HCT116 (cell line): ENCODE data around the gene BTC. TPM values are rescaled to one million over a fixed set of nuclear protein-coding genes. Genes with fewer than 3 reads are reported as not detected.

ENCODE experiments used
- ATAC-seq: fragments of 200-7000 bp; cut with Tn5 transposase; 2 replicates; pipeline ENCODE4 v1.9.1; 2020; ENCODE audit warnings: mild to moderate bottlenecking, moderate library complexity
- BruUV-seq: library from RNA; stranded (reverse); fragments of 400-500 nt; replicated peaks from 2 replicates; lab custom pipeline; 2021; lab: Mats Ljungman, UMichigan
- CTCF ChIA-PET: fragments of 300-600 bp; sonication (Branson Sonifier 250); formaldehyde crosslinking; loops from one replicate; lab custom pipeline; 2021; ENCODE audit warnings: antibody characterized with exemption; lab: Charles Lee
- POLR2A ChIA-PET: fragments of 300-600, 350-600 bp; sonication (Branson Sonifier 250); formaldehyde crosslinking; loops from one replicate; lab custom pipeline; 2021; ENCODE audit warnings: antibody characterized with exemption; lab: Charles Lee
- RAD21 ChIA-PET, 2 experiments: fragments of 300-600 bp; sonication (Branson Sonifier 250); formaldehyde crosslinking; loops; one replicate each; lab custom pipeline; 2023; ENCODE audit warnings: low total read pairs in 2 of 2; ENCODE audit not compliant: uncharacterized antibody in 2 of 2, unreplicated experiment in 2 of 2, low non-redundant PET in 1 of 2; lab: Charles Lee
- DNase-seq: peaks from one replicate; pipeline ENCODE4 v3.0.0-alpha.2; 2010; ENCODE audit warnings: low read depth, low spot score
- H2AFZ ChIP-seq: fragments of 200-600 bp; shearing (Covaris generic), sonication (generic); 2 replicates; pipeline ENCODE4 v1.6.1; 2017; ENCODE audit warnings: low read depth, mixed run types, mixed read lengths, antibody characterized with exemption, low read length; ENCODE audit not compliant: poor library complexity, severe bottlenecking
- H3K27ac ChIP-seq: 2 replicates; pipeline ENCODE4 v1.5.1; 2012; ENCODE audit warnings: low read depth, low read length
- H3K27me3 ChIP-seq: fragments of 200-600 bp; sonication (generic); 2 replicates; pipeline ENCODE4 v1.6.1; 2016; ENCODE audit warnings: mixed run types, low read length, mixed read lengths; ENCODE audit not compliant: insufficient read depth
- H3K36me3 ChIP-seq, 2 experiments: fragments of 200-500 bp in 1 of 2; fragments of 200-600 bp in 1 of 2; sonication (Bioruptor generic) in 1 of 2; sonication (generic) in 1 of 2; 2 replicates each; pipeline versions ENCODE4 v1.5.1 to v1.6.1; 2014 to 2016; ENCODE audit warnings: low read length in 2 of 2, inconsistent platforms in 1 of 2, mixed read lengths in 1 of 2, mixed run types in 1 of 2; ENCODE audit not compliant: insufficient read depth in 2 of 2, control insufficient read depth in 1 of 2
- H3K4me1 ChIP-seq, 2 experiments: fragments of 200-600 bp in 1 of 2; sonication (generic) in 1 of 2; 2 replicates each; pipeline versions ENCODE4 v1.5.1 to v1.6.1; 2012 to 2017; ENCODE audit warnings: low read length in 2 of 2, inconsistent platforms in 1 of 2, mild to moderate bottlenecking in 1 of 2, mixed read lengths in 1 of 2, mixed run types in 1 of 2, moderate library complexity in 1 of 2; ENCODE audit not compliant: insufficient read depth in 2 of 2, control insufficient read depth in 1 of 2
- H3K4me2 ChIP-seq: fragments of 200-600 bp; sonication (generic); 2 replicates; pipeline ENCODE4 v1.6.1; 2017; ENCODE audit warnings: mixed run types, low read length, mixed read lengths
- H3K4me3 ChIP-seq, 2 experiments: fragments of 200-600 bp in 1 of 2; sonication (generic) in 1 of 2; replicated peaks in 1 of 2; 2 replicates each; pipeline ENCODE4 v1.5.1; 2011 to 2016; ENCODE audit warnings: low read length in 2 of 2, control low read depth in 1 of 2, low read depth in 1 of 2, mild to moderate bottlenecking in 1 of 2, mixed read lengths in 1 of 2, mixed run types in 1 of 2
- H3K79me2 ChIP-seq: fragments of 200-600 bp; sonication (generic); 2 replicates; pipeline ENCODE4 v1.6.1; 2017; ENCODE audit warnings: mild to moderate bottlenecking, mixed run types, low read length, moderate library complexity, mixed read lengths; ENCODE audit not compliant: insufficient read depth
- H3K9ac ChIP-seq: fragments of 200-600 bp; sonication (generic); 2 replicates; pipeline ENCODE4 v1.6.1; 2016; ENCODE audit warnings: low read length, mixed read lengths
- H3K9me2 ChIP-seq: fragments of 200-600 bp; sonication (generic), shearing (Covaris generic); 2 replicates; pipeline ENCODE4 v1.6.1; 2017; ENCODE audit warnings: mixed run types, mild to moderate bottlenecking, moderate library complexity; ENCODE audit not compliant: insufficient read depth
- H3K9me3 ChIP-seq, 2 experiments: fragments of 200-500 bp in 1 of 2; fragments of 200-600 bp in 1 of 2; sonication (Bioruptor generic) in 1 of 2; sonication (generic) in 1 of 2; 2 replicates each; pipeline ENCODE4 v1.6.1; 2014 to 2017; ENCODE audit warnings: low read length in 2 of 2, mixed read lengths in 2 of 2, inconsistent platforms in 1 of 2, low read depth in 1 of 2, mild to moderate bottlenecking in 1 of 2, mixed run types in 1 of 2, moderate library complexity in 1 of 2; ENCODE audit not compliant: control insufficient read depth in 1 of 2, insufficient read depth in 1 of 2
- H4K20me1 ChIP-seq: fragments of 200-600 bp; sonication (generic), shearing (Covaris generic); 2 replicates; pipeline ENCODE4 v1.6.1; 2017; ENCODE audit warnings: mixed run types, mild to moderate bottlenecking, moderate library complexity; ENCODE audit not compliant: insufficient read depth
- ATF3 ChIP-seq: IDR thresholded peaks from 2 replicates; pipeline ENCODE4 v1.6.1; 2012
- CBX3 ChIP-seq: IDR thresholded peaks from 2 replicates; pipeline ENCODE4 v1.6.1; 2012; ENCODE audit warnings: low read depth
- CEBPB ChIP-seq: IDR thresholded peaks from 2 replicates; pipeline ENCODE4 v1.6.1; 2012; ENCODE audit warnings: low read depth
- CTCF ChIP-seq, 3 experiments: fragments of 200-600 bp in 1 of 3; sonication (generic) in 1 of 3; IDR thresholded peaks in 2 of 3; conservative IDR thresholded peaks in 1 of 3; 2 replicates each; pipeline ENCODE4 v1.5.1; 2012 to 2017; ENCODE audit warnings: low read depth in 2 of 3, low read length in 2 of 3, antibody characterized with exemption in 1 of 3, borderline replicate concordance in 1 of 3, control low read depth in 1 of 3, mild to moderate bottlenecking in 1 of 3, mixed read lengths in 1 of 3, mixed run types in 1 of 3, moderate library complexity in 1 of 3; ENCODE audit not compliant: insufficient read depth in 1 of 3
- EZH2phosphoT487 ChIP-seq: fragments of 200-600 bp; IDR thresholded peaks from 2 replicates; pipeline ENCODE4 v1.6.1; 2018; ENCODE audit warnings: antibody characterized with exemption, borderline replicate concordance
- FOSL1 ChIP-seq: IDR thresholded peaks from 2 replicates; pipeline ENCODE4 v1.6.1; 2012; ENCODE audit warnings: low read depth
- POLR2A ChIP-seq: IDR thresholded peaks from 2 replicates; pipeline ENCODE4 v1.7.0; 2011; ENCODE audit warnings: borderline replicate concordance; ENCODE audit not compliant: insufficient read depth, insufficient read length; ENCODE audit errors: extremely low read depth
- POLR2AphosphoS5 ChIP-seq: IDR thresholded peaks from 2 replicates; pipeline ENCODE4 v1.6.1; 2011; ENCODE audit warnings: mild to moderate bottlenecking, low read depth, low read length, moderate library complexity
- RAD21 ChIP-seq: IDR thresholded peaks from 2 replicates; pipeline ENCODE4 v1.6.1; 2012; ENCODE audit warnings: low read depth, mild to moderate bottlenecking
- REST ChIP-seq: IDR thresholded peaks from 2 replicates; pipeline ENCODE4 v1.6.1; 2012; ENCODE audit warnings: low read depth
- SIN3A ChIP-seq: IDR thresholded peaks from 2 replicates; pipeline ENCODE4 v1.6.1; 2012; ENCODE audit warnings: low read depth
- SP1 ChIP-seq: IDR thresholded peaks from 2 replicates; pipeline ENCODE4 v1.6.1; 2012; ENCODE audit warnings: low read depth
- SRF ChIP-seq: IDR thresholded peaks from 2 replicates; pipeline ENCODE4 v1.6.1; 2012; ENCODE audit warnings: low read depth
- TCF7L2 ChIP-seq: IDR thresholded peaks from 2 replicates; pipeline ENCODE4 v1.7.0; 2011; ENCODE audit warnings: borderline replicate concordance, inconsistent platforms; ENCODE audit not compliant: insufficient read depth, insufficient read length; ENCODE audit errors: extremely low read depth
- YY1 ChIP-seq: IDR thresholded peaks from 2 replicates; pipeline ENCODE4 v1.6.1; 2011; ENCODE audit warnings: low read length, low read depth, moderate library complexity, mild to moderate bottlenecking; ENCODE audit not compliant: insufficient replicate concordance; ENCODE audit errors: extremely low read depth
- ZFX ChIP-seq: fragments of 450-650 bp; IDR thresholded peaks from 2 replicates; pipeline ENCODE4 v1.6.1; 2017
- ZNF274 ChIP-seq: fragments of 200-500 bp; sonication (Bioruptor generic); IDR thresholded peaks from 2 replicates; pipeline ENCODE4 v1.6.1; 2014; ENCODE audit warnings: mild to moderate bottlenecking, low read depth, low read length, inconsistent platforms
- intact Hi-C: fragments of 100-400 bp; cut with micrococcal nuclease; formaldehyde crosslinking; loops from 2 replicates; pipeline ENCODE4 v1.10.0; 2022
- total RNA-seq: library from RNA; stranded (reverse); gene quantifications from one replicate; pipeline ENCODE4 v1.2.1, GENCODE V29; 2021; ENCODE audit not compliant: unreplicated experiment
- TF ChIP-seq, protein P1 (sequence below): IDR thresholded peaks from 2 replicates; pipeline ENCODE4 v1.6.1; 2012

BTC gene
- total RNA-seq, 1 experiment from 2014 or later, result 4.5 TPM

DNA sequence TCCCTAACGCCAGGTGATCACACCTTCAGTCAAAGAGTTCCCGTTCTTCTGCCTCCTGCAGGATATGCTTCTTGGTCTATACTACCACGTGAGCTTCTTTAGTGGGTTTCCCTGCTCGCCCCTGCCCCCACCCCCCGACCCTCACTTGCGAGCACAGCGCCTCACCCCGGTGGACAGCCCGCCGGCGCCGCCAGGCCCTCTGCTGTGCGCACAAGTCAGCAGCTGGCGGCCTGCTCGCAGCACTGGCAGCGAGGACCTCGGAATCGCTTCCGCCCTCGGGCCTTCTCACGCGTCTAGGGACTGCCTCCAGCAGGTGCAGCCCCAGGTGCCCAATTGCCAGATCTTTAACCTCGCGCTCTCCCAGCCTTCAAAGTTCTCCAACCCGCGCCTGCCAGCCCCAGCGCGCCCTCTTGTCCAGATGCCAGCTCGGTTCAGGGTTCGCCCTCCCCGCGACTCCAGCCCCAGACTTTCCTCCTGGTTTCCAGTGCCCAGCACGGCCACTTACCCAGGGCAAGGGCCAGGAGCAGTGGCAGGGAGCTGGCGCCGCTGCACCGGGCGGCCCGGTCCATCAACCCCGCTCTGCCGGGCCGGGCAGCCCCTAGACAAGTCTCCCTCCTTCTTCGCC is 454 bp downstream of the BTC start:
- Histone ChIP-seq H3K27me3 (no peaks in the 10 kb centered on the region), H3K36me3 (no peaks in the 10 kb centered on the region), H3K4me3 (peak overlapping the region; percentile 61 to 69), H4K20me1 (no peaks in the 10 kb centered on the region), H2AFZ (peak overlapping the region; percentile 79), H3K27ac (peak overlapping the region; percentile 84), H3K9me3 (no peaks in the 10 kb centered on the region), H3K79me2 (no peaks in the 10 kb centered on the region), H3K4me1 (peaks cover 9 to 19% of the 10 kb centered on the region in 2 experiments), H3K9me2 (no peaks in the 10 kb centered on the region), H3K4me2 (peak overlapping the region; percentile 92), H3K9ac (peak overlapping the region; percentile 69)
- DNase-seq (no peak), ATAC-seq (peak; percentile 83)
- BruUV-seq, result TSS peak; percentile 84
- RAD21 ChIA-PET, result interaction anchor here in 1 of 2 experiments (1.1 kb wide), 1 partner anchor 262 kb away, joined by 3 read pairs; no protein-coding TSS in a partner anchor
- CTCF ChIA-PET, result interaction anchor here (0.6 to 2.3 kb wide), 21 partner anchors 9 to 569 kb away, joined by 3 to 17 read pairs (median 3); no protein-coding TSS in a partner anchor
- intact Hi-C loops, result loop anchor here (2.0 to 5.0 kb wide), 3 partner anchors 119 to 472 kb away; no protein-coding TSS in a partner anchor
- POLR2A ChIA-PET, result interaction anchor here (1.3 to 1.8 kb wide), 3 partner anchors 18 to 349 kb away, joined by 3 to 13 read pairs (median 4); partner anchors contain the start of gene AREG
- TF ChIP-seq ZNF274 (no peak), EZH2phosphoT487 (no peak), RAD21 (peak; percentile 36; the same call in 1 of the 2 replicates), REST (no peak), POLR2AphosphoS5 (peak; percentile 68), TCF7L2 (peak; percentile 54), CBX3 (peak; percentile 82; the same call in 1 of the 2 replicates), FOSL1 (no peak), ZFX (peak; percentile 79), YY1 (no peak), POLR2A (peak; percentile 27), ATF3 (no peak), SRF (no peak), SP1 (peak; percentile 28; the same call in 1 of the 2 replicates), CTCF (IDR thresholded peaks at IDR 0.05 in 2 of 3, conservative IDR thresholded peaks at IDR 0.05 in 1 of 3; ENCODE audit: borderline replicate concordance in 1 of 3, insufficient read depth in 1 of 3, low read depth in 2 of 3, low read length in 2 of 3) (peak; percentile 76 to 82 (median 77)), CEBPB (no peak), SIN3A (peak; percentile 41; the same call in 1 of the 2 replicates)
- TF ChIP-seq, protein P1, sequence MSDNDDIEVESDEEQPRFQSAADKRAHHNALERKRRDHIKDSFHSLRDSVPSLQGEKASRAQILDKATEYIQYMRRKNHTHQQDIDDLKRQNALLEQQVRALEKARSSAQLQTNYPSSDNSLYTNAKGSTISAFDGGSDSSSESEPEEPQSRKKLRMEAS, result peak; percentile 86
